ENCODE results near the gene MMS19. TPM values are rescaled to one million over a fixed set of nuclear protein-coding genes. Genes with fewer than 3 reads are reported as not detected.
A peak's percentile ranks its signal among the peaks of the same experiment; 100 is the strongest.

The MMS19 gene
- total and polyA plus RNA-seq, 10 of the 15 experiments (the other 5 are each of a cell fraction or from before 2014, with no cell fraction given), result 40.2 to 112 (median 69.0) TPM

DNA sequence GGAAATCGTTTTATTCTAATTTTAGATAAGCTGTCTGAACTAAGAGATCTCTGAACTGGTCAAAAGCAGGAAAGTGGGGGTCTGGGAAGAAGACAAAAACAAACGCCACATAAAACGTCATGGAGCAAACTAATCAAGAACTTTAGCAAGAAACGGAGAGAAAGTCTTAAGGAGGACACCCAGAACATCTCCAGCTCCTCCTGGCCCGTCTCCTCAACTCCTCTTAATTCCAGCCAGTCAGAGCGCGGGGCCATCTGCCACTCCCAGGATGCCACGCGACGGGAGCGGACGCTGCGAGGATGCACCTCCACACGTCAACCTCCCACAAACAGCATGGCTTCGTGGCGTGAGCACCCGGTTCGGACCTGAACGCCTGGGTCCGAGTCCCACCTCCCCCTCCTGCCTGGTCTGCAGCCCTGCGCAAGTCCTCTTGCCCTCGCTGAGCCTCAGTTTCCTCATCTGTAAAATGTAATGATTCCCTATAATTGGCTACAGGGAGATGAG, 598 bp downstream of the MMS19 start (continued):
- TF ChIP-seq PML (IDR thresholded peaks at IDR 0.05; ENCODE audit: low read length) (no peak), ATF7 (IDR thresholded peaks at IDR 0.05; ENCODE audit: low read depth) (no peak; the same call in 1 of the 2 replicates), GABPA (IDR thresholded peaks at IDR 0.05; ENCODE audit: low read depth) (no peak), CREB1 (IDR thresholded peaks at IDR 0.05; ENCODE audit: low read depth) (peak; percentile 70; the same call in 1 of the 2 replicates), TBL1XR1 (IDR thresholded peaks at IDR 0.05; ENCODE audit: low read depth, low read length) (no peak), TCF7 (IDR thresholded peaks at IDR 0.05; ENCODE audit: borderline replicate concordance) (no peak), RCOR1 (conservative IDR thresholded peaks at IDR 0.05; ENCODE audit: low read depth, low read length) (no peak), MYC (IDR thresholded peaks at IDR 0.05; ENCODE audit: insufficient read depth, insufficient read length, insufficient replicate concordance, low read length, severe bottlenecking) (peak; percentile 65), IRF4 (IDR thresholded peaks at IDR 0.05; ENCODE audit: low read depth, low read length) (0 out of 2 replicates have a peak, but pooled peaks have one; percentile 19), ZBED1 (IDR thresholded peaks at IDR 0.05; ENCODE audit: borderline replicate concordance) (no peak), BHLHE40 (IDR thresholded peaks at IDR 0.05; ENCODE audit: borderline replicate concordance in 1 of 2, low read depth in 2 of 2, low read length in 1 of 2) (peak in 1 of 2 experiments; percentile 26; a peak in 1 of 4 replicates), SRF (IDR thresholded peaks at IDR 0.05; ENCODE audit: low read depth in 2 of 2, low read length in 2 of 2) (no peak), LARP7 (IDR thresholded peaks at IDR 0.05) (no peak), BRCA1 (IDR thresholded peaks at IDR 0.05; ENCODE audit: low read depth, low read length) (no peak), CBFB (IDR thresholded peaks at IDR 0.05; ENCODE audit: low read depth) (no peak), TCF12 (IDR thresholded peaks at IDR 0.05; ENCODE audit: low read depth, low read length) (peak; percentile 38; the same call in 1 of the 2 replicates), RAD21 (IDR thresholded peaks at IDR 0.05; ENCODE audit: insufficient read depth, low read depth, low read length) (no peak), SIN3A (IDR thresholded peaks at IDR 0.05; ENCODE audit: low read depth, low read length) (no peak; the same call in 1 of the 2 replicates), TARDBP (IDR thresholded peaks at IDR 0.05; ENCODE audit: borderline replicate concordance) (no peak), IKZF1 (conservative IDR thresholded peaks at IDR 0.05) (peak; percentile 48; the same call in 1 of the 2 replicates), MXI1 (IDR thresholded peaks at IDR 0.05; ENCODE audit: low read depth, low read length) (peak; percentile 94), SMARCA5 (IDR thresholded peaks at IDR 0.05) (peak; percentile 9; the same call in 1 of the 2 replicates), NFYB (IDR thresholded peaks at IDR 0.05; ENCODE audit: insufficient read depth, low read depth, low read length) (peak; percentile 83)
- TF ChIP-seq, protein P1, sequence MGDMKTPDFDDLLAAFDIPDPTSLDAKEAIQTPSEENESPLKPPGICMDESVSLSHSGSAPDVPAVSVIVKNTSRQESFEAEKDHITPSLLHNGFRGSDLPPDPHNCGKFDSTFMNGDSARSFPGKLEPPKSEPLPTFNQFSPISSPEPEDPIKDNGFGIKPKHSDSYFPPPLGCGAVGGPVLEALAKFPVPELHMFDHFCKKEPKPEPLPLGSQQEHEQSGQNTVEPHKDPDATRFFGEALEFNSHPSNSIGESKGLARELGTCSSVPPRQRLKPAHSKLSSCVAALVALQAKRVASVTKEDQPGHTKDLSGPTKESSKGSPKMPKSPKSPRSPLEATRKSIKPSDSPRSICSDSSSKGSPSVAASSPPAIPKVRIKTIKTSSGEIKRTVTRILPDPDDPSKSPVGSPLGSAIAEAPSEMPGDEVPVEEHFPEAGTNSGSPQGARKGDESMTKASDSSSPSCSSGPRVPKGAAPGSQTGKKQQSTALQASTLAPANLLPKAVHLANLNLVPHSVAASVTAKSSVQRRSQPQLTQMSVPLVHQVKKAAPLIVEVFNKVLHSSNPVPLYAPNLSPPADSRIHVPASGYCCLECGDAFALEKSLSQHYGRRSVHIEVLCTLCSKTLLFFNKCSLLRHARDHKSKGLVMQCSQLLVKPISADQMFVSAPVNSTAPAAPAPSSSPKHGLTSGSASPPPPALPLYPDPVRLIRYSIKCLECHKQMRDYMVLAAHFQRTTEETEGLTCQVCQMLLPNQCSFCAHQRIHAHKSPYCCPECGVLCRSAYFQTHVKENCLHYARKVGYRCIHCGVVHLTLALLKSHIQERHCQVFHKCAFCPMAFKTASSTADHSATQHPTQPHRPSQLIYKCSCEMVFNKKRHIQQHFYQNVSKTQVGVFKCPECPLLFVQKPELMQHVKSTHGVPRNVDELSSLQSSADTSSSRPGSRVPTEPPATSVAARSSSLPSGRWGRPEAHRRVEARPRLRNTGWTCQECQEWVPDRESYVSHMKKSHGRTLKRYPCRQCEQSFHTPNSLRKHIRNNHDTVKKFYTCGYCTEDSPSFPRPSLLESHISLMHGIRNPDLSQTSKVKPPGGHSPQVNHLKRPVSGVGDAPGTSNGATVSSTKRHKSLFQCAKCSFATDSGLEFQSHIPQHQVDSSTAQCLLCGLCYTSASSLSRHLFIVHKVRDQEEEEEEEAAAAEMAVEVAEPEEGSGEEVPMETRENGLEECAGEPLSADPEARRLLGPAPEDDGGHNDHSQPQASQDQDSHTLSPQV (IDR thresholded peaks at IDR 0.05), result no peak
- TF ChIP-seq, protein P2, sequence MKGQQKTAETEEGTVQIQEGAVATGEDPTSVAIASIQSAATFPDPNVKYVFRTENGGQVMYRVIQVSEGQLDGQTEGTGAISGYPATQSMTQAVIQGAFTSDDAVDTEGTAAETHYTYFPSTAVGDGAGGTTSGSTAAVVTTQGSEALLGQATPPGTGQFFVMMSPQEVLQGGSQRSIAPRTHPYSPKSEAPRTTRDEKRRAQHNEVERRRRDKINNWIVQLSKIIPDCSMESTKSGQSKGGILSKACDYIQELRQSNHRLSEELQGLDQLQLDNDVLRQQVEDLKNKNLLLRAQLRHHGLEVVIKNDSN (IDR thresholded peaks at IDR 0.05; ENCODE audit: borderline replicate concordance, extremely low read length, insufficient read depth, low read depth, low read length), result no peak
- TF ChIP-seq, protein P3, sequence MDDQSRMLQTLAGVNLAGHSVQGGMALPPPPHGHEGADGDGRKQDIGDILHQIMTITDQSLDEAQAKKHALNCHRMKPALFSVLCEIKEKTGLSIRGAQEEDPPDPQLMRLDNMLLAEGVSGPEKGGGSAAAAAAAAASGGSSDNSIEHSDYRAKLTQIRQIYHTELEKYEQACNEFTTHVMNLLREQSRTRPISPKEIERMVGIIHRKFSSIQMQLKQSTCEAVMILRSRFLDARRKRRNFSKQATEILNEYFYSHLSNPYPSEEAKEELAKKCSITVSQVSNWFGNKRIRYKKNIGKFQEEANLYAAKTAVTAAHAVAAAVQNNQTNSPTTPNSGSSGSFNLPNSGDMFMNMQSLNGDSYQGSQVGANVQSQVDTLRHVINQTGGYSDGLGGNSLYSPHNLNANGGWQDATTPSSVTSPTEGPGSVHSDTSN (IDR thresholded peaks at IDR 0.05; ENCODE audit: insufficient replicate concordance, low read depth, low read length), result peak; percentile 65
